CD14-positive monocyte (primary cell): ENCODE results near the gene COTL1. TPM values are rescaled to one million over a fixed set of nuclear protein-coding genes. Genes with fewer than 3 reads are reported as not detected.

Experiments
- DNase-seq, 3 donors: peaks; one replicate each; pipeline ENCODE4 v3.0.0-alpha.2; 2011 to 2022
- H2AFZ ChIP-seq: 2 replicates; pipeline ENCODE4 v1.6.0; 2012; ENCODE audit warnings: mild to moderate bottlenecking, low read depth, low read length, inconsistent platforms; ENCODE audit not compliant: insufficient read depth, poor library complexity, severe bottlenecking
- H3K27ac ChIP-seq, 2 donors: 1 replicate in 1 of 2; 2 replicates in 1 of 2; pipeline ENCODE4 v1.5.1; 2012 to 2013; ENCODE audit warnings: low read length in 2 of 2, control low read depth in 1 of 2, inconsistent platforms in 1 of 2, low read depth in 1 of 2, mild to moderate bottlenecking in 1 of 2
- H3K27me3 ChIP-seq, 2 donors: one replicate each; pipeline versions ENCODE4 v1.6.0 to v1.6.1; 2011 to 2013; ENCODE audit warnings: low read length in 2 of 2; ENCODE audit not compliant: control insufficient read depth in 2 of 2, insufficient read depth in 2 of 2
- H3K36me3 ChIP-seq, 2 donors: replicated peaks in 1 of 2; 1 replicate in 1 of 2; 2 replicates in 1 of 2; pipeline versions ENCODE4 v1.5.1 to v1.6.1; 2012 to 2013; ENCODE audit warnings: low read length in 2 of 2, control low read depth in 1 of 2, inconsistent platforms in 1 of 2, mild to moderate bottlenecking in 1 of 2; ENCODE audit not compliant: insufficient read depth in 2 of 2, control insufficient read depth in 1 of 2
- H3K4me1 ChIP-seq, 2 donors: 1 replicate in 1 of 2; 2 replicates in 1 of 2; pipeline versions ENCODE4 v1.5.1 to v1.6.1; 2012 to 2013; ENCODE audit warnings: low read length in 2 of 2, control low read depth in 1 of 2, inconsistent platforms in 1 of 2, mild to moderate bottlenecking in 1 of 2, moderate library complexity in 1 of 2; ENCODE audit not compliant: insufficient read depth in 2 of 2, control insufficient read depth in 1 of 2
- H3K4me2 ChIP-seq: replicated peaks from 2 replicates; pipeline ENCODE3; 2012; ENCODE audit warnings: low read length, moderate library complexity, mild to moderate bottlenecking; ENCODE audit not compliant: poor library complexity, severe bottlenecking; ENCODE audit errors: extremely low read depth
- H3K4me3 ChIP-seq, 3 experiments: fragments of 200-600 bp in 1 of 3; sonication (generic) in 1 of 3; replicated peaks in 1 of 3; 1 replicate in 2 of 3; 2 replicates in 1 of 3; pipeline ENCODE4 v1.5.1; 2011 to 2013; ENCODE audit warnings: low read length in 3 of 3, mild to moderate bottlenecking in 3 of 3, control low read depth in 2 of 3, low read depth in 2 of 3, inconsistent platforms in 1 of 3, moderate library complexity in 1 of 3
- H3K79me2 ChIP-seq: 2 replicates; pipeline ENCODE4 v1.6.0; 2012; ENCODE audit warnings: mild to moderate bottlenecking, control low read depth, inconsistent platforms, low read length, moderate library complexity; ENCODE audit not compliant: insufficient read depth
- H3K9ac ChIP-seq: 2 replicates; pipeline ENCODE4 v1.6.0; 2017; ENCODE audit warnings: low read length, mild to moderate bottlenecking; ENCODE audit not compliant: insufficient read depth, poor library complexity, severe bottlenecking
- H3K9me3 ChIP-seq, 2 donors: replicated peaks in 1 of 2; 1 replicate in 1 of 2; 2 replicates in 1 of 2; pipeline versions ENCODE4 v1.5.1 to v1.6.1; 2012 to 2013; ENCODE audit warnings: low read length in 2 of 2, control low read depth in 1 of 2; ENCODE audit not compliant: control insufficient read depth in 1 of 2, insufficient read depth in 1 of 2
- H4K20me1 ChIP-seq: 2 replicates; pipeline ENCODE4 v1.6.0; 2012; ENCODE audit warnings: mild to moderate bottlenecking, low read length, control low read depth, moderate library complexity; ENCODE audit not compliant: insufficient read depth
- H3K27ac Mint-ChIP-seq, 7 donors: one replicate each; pipeline ENCODE4 v1.8.0; 2020; ENCODE audit warnings: mild to moderate bottlenecking in 7 of 7, mixed read lengths in 7 of 7, moderate library complexity in 6 of 7, inconsistent platforms in 2 of 7
- H3K27me3 Mint-ChIP-seq, 3 donors: one replicate each; pipeline ENCODE4 v1.8.0; 2021 to 2022; ENCODE audit warnings: low read depth in 3 of 3, mild to moderate bottlenecking in 3 of 3, mixed read lengths in 3 of 3, moderate library complexity in 3 of 3, inconsistent platforms in 1 of 3
- H3K36me3 Mint-ChIP-seq, 2 donors: one replicate each; pipeline ENCODE4 v1.8.0; 2020; ENCODE audit warnings: mixed read lengths in 2 of 2, inconsistent platforms in 1 of 2, mild to moderate bottlenecking in 1 of 2
- H3K4me1 Mint-ChIP-seq: one replicate; pipeline ENCODE4 v1.8.0; 2020; ENCODE audit warnings: mild to moderate bottlenecking, mixed read lengths
- H3K4me3 Mint-ChIP-seq, 2 donors: one replicate each; pipeline ENCODE4 v1.8.0; 2020; ENCODE audit warnings: mild to moderate bottlenecking in 2 of 2, mixed read lengths in 2 of 2, moderate library complexity in 1 of 2
- H3K9me3 Mint-ChIP-seq, 7 donors: one replicate each; pipeline ENCODE4 v1.8.0; 2020 to 2022; ENCODE audit warnings: mixed read lengths in 7 of 7, mild to moderate bottlenecking in 6 of 7, moderate library complexity in 6 of 7, inconsistent platforms in 2 of 7
- WGBS: methylation state at CpG from one replicate; pipeline ENCODE4 v1.1.5; 2013; ENCODE audit warnings: missing lambda C conversion rate; ENCODE audit not compliant: insufficient coverage; 5-methylcytosine and 5-hydroxymethylcytosine counted together
- intact Hi-C, 2 donors: fragments of 100-400 bp; cut with micrococcal nuclease; formaldehyde crosslinking; loops; one replicate each; pipeline versions ENCODE4 v1.15.0 to v1.15.1; 2023
- polyA plus RNA-seq, 3 donors: library from polyadenylated mRNA; depleted of rRNA in 1 of 3; unstranded in 2 of 3; stranded (reverse) in 1 of 3; fragments of 300-500 nt in 2 of 3; fragments of >200 nt in 1 of 3; fragmentation: Illumina TruSeq in 2 of 3; gene quantifications; 1 replicate in 2 of 3; 2 replicates in 1 of 3; pipeline ENCODE4 v1.2.3, GENCODE V29; 2012 to 2021
- TF ChIP-seq, protein P1 (sequence below): fragments of 200-600 bp; IDR thresholded peaks from one replicate; pipeline ENCODE4 v1.8.0; 2022; ENCODE audit warnings: antibody characterized with exemption, mild to moderate bottlenecking

Gene COTL1
- polyA plus RNA-seq, 3 donors, result 648 to 1,843 (median 1,643) TPM

DNA sequence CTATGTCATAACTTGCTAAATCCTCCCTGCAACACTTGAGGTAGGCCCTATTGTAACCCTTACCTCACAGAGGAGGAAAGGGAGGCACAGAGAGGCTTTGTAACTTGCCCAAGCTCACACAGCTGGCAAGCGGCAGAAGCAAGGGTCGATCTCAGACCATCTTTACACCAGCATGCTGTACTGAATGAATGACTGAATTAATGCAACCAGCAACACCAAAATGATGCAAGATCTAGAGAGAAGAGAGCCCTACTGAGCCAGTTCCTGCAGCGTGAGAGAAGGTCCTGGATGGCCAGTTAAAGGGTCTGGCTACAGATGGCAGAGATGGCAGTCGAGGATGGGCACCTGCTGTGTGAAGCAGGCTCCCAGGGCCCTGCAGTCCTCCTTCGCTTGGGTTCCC lies 22.3 kb upstream of the COTL1 start:
- intact Hi-C loops, result loop anchor here in 1 of 2 donors (5.0 kb wide), 1 partner anchor 312 kb away; no protein-coding TSS in a partner anchor
- no peak overlapping the region for H3K4me3 Mint-ChIP-seq
- peaks cover 45 to 48% of the 10 kb centered on the region in 2 donors for H3K4me1 ChIP-seq

GRCh38 chr16:84638231-84638806 lies 20.4 kb upstream of the COTL1 start:
- 98% methylated on average over 8 of the region's 8 CpGs for WGBS
- no peak for DNase-seq
- H3K4me1 ChIP-seq, result peaks cover 37% of the 10 kb centered on the region in 2 donors
- no peak overlapping the region for H3K27ac ChIP-seq
- H3K36me3 Mint-ChIP-seq, result peaks cover 0 to 5% of the 10 kb centered on the region in 2 donors
- intact Hi-C loops, result no loop called here
- no peak overlapping the region for H3K4me3 ChIP-seq
- no peaks in the 10 kb centered on the region for H3K36me3 ChIP-seq
- H3K9me3 ChIP-seq, result no peaks in the 10 kb centered on the region
- H3K27me3 ChIP-seq, result no peaks in the 10 kb centered on the region
- no peak overlapping the region for H2AFZ ChIP-seq
- peaks cover 0 to 8% (median 0%) of the 10 kb centered on the region in 7 donors for H3K9me3 Mint-ChIP-seq
- H3K27me3 Mint-ChIP-seq, result peaks cover 0 to 4% (median 2%) of the 10 kb centered on the region in 3 donors
- peaks cover 51% of the 10 kb centered on the region for H3K4me1 Mint-ChIP-seq
- H3K9ac ChIP-seq, result no peak overlapping the region
- no peak overlapping the region for H3K4me2 ChIP-seq
- TF ChIP-seq, protein P1, sequence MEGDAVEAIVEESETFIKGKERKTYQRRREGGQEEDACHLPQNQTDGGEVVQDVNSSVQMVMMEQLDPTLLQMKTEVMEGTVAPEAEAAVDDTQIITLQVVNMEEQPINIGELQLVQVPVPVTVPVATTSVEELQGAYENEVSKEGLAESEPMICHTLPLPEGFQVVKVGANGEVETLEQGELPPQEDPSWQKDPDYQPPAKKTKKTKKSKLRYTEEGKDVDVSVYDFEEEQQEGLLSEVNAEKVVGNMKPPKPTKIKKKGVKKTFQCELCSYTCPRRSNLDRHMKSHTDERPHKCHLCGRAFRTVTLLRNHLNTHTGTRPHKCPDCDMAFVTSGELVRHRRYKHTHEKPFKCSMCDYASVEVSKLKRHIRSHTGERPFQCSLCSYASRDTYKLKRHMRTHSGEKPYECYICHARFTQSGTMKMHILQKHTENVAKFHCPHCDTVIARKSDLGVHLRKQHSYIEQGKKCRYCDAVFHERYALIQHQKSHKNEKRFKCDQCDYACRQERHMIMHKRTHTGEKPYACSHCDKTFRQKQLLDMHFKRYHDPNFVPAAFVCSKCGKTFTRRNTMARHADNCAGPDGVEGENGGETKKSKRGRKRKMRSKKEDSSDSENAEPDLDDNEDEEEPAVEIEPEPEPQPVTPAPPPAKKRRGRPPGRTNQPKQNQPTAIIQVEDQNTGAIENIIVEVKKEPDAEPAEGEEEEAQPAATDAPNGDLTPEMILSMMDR, result no peak
- no peak overlapping the region for H3K27ac Mint-ChIP-seq
- no peaks in the 10 kb centered on the region for H4K20me1 ChIP-seq
- H3K79me2 ChIP-seq, result no peaks in the 10 kb centered on the region
- H3K4me3 Mint-ChIP-seq, result no peak overlapping the region

More for the DNA sequence above, 22.3 kb upstream of the COTL1 start:
- TF ChIP-seq, protein P1, result no peak
- no peaks in the 10 kb centered on the region for H3K27me3 ChIP-seq
- no peak overlapping the region for H3K9ac ChIP-seq
- H3K36me3 Mint-ChIP-seq, result peaks cover 0 to 3% of the 10 kb centered on the region in 2 donors
- H3K4me1 Mint-ChIP-seq, result peaks cover 61% of the 10 kb centered on the region
- H3K27ac ChIP-seq, result peak overlapping the region; percentile 80 to 87
- H3K9me3 Mint-ChIP-seq, result peaks cover 0 to 8% (median 0%) of the 10 kb centered on the region in 7 donors
- H3K27ac Mint-ChIP-seq, result peak overlapping the region in 6 of 7 donors; percentile 16 to 98 (median 94)
- no peaks in the 10 kb centered on the region for H3K79me2 ChIP-seq
- no peak for DNase-seq
- 87% methylated on average over 3 of the region's 5 CpGs for WGBS
- no peaks in the 10 kb centered on the region for H4K20me1 ChIP-seq
- H3K9me3 ChIP-seq, result no peaks in the 10 kb centered on the region
- H3K4me3 ChIP-seq, result no peak overlapping the region
- peak overlapping the region; percentile 7 for H2AFZ ChIP-seq
- no peaks in the 10 kb centered on the region for H3K36me3 ChIP-seq
- no peak overlapping the region for H3K4me2 ChIP-seq
- H3K27me3 Mint-ChIP-seq, result peaks cover 0 to 1% (median 0%) of the 10 kb centered on the region in 3 donors
